Endometrial microvascular endothelial cells (primary cell): ENCODE results near the gene UQCC3. TPM values are rescaled to one million over a fixed set of nuclear protein-coding genes. Genes with fewer than 3 reads are reported as not detected.

Experiments used
- in situ Hi-C: cut with HindIII; loops from 2 replicates; pipeline ENCODE4 v1.10.0; 2017; ENCODE audit warnings: low sequenced_read_pairs, low pct_unique_long_range_greater_than_20kb; ENCODE audit errors: inconsistent ontology term
- total RNA-seq: library from RNA; depleted of rRNA; stranded (reverse); fragments of >200 nt; gene quantifications from one replicate; pipeline ENCODE4 v1.2.3, GENCODE V29; 2015; ENCODE audit errors: inconsistent ontology term

The UQCC3 gene, protein sequence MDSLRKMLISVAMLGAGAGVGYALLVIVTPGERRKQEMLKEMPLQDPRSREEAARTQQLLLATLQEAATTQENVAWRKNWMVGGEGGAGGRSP
- 12.4 TPM for total RNA-seq

DNA sequence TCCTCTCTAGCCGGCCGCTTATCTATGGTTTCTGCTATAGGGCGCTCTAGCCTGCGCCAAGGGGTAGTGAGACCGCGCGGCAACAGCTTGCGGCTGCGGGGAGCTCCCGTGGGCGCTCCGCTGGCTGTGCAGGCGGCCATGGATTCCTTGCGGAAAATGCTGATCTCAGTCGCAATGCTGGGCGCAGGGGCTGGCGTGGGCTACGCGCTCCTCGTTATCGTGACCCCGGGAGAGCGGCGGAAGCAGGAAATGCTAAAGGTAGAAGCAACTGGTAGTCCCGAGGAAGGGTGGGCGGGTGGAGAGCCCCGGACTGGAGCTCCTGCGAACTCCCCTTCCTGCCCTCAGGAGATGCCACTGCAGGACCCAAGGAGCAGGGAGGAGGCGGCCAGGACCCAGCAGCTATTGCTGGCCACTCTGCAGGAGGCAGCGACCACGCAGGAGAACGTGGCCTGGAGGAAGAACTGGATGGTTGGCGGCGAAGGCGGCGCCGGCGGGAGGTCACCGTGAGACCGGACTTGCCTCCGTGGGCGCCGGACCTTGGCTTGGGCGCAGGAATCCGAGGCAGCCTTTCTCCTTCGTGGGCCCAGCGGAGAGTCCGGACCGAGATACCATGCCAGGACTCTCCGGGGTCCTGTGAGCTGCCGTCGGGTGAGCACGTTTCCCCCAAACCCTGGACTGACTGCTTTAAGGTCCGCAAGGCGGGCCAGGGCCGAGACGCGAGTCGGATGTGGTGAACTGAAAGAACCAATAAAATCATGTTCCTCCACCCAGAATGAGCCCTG is at the start of gene UQCC3, which contains the start of gene LBHD1:
UQCC3 (plus strand) TSS at position 66 of the 782 bp plus-strand sequence; CDS start at position 139, 73 bp downstream.
LBHD1 (minus strand) TSS at position 660 of the 782 bp plus-strand sequence. CDS start 2,236 bp downstream, outside the sequence.
- in situ Hi-C loops, result loop anchor here (25.0 kb wide), 1 partner anchor 109 kb away; the partner anchor contains the start of gene EEF1G

DNA sequence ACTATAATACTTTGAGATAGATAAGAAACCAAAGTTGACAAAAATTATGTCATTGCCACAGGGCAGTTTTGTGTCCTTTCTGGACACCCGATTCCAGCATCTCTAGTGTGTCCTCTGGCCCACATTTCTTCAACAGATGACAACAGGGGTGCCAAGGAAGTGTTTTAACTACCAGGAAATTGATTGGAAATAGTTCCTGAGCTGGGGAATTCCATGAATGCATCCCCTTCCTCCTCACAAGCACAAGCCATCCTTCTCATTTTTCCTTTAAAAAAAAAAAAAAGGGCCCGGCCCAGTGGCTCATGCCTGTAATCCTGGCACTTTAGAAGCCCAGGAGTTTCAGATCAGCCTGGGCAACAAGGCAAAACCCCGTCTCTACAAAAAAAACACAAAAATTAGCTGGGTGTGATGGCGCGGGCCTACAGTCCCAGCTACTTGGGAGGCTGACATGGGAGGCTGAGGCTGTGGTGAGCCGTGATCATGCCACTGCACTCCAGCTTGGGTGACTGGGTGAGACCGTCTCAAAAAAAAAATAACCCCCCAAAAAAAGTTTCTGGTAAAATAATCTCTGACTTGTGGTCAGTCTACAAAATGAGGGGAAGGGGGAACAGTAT is 48.9 kb upstream of the UQCC3 start:
- in situ Hi-C loops, result no loop called here

DNA sequence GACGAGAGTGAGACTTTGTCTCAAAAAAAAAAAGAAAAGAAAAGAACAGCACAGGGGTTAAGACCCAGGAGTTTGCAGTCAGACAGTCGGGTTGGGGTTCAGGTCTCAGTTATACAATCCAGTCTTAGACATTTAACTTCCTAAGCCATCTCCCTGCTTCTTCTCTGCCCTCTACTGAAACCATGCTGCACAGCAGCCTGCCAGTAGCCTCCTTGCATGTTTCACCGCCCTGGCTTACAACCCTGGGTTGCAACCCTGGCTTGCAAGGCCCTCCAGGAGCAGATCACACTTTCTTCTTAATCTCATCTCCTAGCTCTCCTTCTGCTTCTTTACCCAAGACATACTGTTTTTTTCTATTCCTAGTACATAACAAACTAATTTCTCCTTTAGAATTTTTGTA is 43.8 kb upstream of the UQCC3 start:
- in situ Hi-C loops, result no loop called here

DNA sequence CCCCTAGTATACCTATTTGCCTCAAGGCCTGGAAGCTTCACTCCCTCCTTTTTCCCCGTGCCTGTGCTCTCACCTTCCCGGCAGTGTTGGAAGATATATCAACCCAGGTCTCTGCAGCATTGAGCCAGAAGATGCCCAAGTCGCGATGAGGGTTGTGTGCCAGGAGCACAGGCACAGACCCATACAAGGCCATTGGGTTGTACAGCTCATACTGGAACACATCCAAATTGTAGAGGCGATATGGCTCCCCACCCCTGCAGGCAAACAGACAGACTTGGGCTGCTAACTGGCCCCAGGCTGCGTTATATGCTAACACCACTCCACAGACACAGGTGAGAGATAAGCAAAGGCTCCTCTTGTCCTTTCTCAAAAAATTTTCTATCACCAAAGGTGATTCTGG is 39.0 kb upstream of the UQCC3 start:
- in situ Hi-C loops, result loop anchor here (10.0 kb wide), 1 partner anchor 62 kb away; no protein-coding TSS in a partner anchor

DNA sequence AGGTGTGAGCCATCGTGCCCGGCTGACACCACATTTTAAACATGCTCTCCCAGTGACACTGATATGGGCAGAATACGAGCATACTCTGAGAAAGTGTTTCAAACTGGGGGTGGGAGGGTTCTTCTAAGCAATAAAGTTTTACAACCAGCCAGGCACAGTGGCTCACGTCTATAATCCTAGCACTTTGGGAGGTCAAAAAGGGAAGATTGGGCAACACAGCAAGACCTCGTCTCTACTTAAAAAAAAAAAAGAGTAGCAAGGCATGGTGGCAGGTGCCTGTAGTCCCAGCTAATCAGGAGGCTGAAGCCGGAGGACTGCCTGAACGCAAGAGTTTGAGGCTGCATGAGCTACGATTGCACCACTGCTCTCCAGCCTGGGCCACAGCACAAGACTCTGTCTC is 27.3 kb upstream of the UQCC3 start:
- in situ Hi-C loops, result no loop called here

DNA sequence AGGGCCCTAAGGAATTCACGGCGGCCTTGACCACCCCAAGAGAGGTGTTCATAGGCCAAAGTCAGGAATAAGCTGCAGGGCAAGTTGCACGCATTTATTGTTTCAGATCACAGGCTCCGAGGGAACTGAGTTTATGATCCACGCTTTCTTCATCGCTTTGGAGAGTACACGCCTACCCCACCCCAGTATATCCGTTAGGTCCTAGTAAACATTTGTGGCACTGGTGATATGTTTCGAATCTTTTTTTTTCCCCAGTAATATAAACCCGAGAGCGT is 25.9 kb upstream of the UQCC3 start:
- in situ Hi-C loops, result no loop called here

DNA sequence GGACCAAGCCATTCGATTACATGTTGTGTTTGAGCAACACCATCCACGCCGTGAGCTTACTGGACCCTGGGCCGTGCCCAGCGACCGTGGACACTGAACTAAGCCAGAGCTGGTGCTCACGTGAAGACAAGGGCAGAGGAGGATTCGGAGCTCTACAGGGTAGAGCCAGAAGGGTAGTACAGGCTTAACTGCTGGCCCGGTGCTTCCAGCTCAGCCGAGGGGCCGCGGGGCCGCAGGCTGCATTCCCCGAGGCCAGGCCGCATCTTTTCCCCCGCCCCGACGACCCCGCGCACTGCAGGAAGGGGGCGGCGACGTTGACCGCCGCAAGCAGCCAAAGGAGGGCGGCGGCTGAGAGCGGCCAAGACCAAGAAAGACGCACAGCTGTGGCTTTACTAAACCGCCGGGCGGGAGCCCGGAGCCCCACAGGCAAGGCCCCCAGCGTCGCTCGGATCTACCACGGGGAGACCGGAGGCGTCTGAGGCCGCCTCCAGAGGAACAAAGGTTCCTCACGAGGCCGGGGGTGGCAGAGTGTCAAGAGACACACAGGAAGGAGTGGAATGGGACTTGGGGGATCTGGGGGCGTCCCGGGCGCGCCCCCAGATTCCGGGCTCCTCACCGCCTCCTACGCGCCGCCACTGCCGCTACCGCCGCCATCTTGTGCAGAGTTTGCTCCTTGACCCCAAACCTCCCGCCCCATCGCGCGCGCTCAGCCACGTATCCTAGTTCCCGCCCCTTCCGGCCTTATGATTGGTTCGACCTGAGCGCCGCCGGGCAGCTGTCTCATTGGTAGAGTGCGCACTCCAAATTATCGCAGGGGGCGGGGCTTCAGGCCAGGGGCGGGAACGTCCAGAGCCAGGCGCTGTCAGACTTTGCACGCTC is 25.3 kb upstream of the UQCC3 start, which contains the start of gene GANAB:
GANAB (minus strand) TSS at position 668 of the 879 bp plus-strand sequence; CDS start at position 654, 14 bp downstream.
- in situ Hi-C loops, result no loop called here

DNA sequence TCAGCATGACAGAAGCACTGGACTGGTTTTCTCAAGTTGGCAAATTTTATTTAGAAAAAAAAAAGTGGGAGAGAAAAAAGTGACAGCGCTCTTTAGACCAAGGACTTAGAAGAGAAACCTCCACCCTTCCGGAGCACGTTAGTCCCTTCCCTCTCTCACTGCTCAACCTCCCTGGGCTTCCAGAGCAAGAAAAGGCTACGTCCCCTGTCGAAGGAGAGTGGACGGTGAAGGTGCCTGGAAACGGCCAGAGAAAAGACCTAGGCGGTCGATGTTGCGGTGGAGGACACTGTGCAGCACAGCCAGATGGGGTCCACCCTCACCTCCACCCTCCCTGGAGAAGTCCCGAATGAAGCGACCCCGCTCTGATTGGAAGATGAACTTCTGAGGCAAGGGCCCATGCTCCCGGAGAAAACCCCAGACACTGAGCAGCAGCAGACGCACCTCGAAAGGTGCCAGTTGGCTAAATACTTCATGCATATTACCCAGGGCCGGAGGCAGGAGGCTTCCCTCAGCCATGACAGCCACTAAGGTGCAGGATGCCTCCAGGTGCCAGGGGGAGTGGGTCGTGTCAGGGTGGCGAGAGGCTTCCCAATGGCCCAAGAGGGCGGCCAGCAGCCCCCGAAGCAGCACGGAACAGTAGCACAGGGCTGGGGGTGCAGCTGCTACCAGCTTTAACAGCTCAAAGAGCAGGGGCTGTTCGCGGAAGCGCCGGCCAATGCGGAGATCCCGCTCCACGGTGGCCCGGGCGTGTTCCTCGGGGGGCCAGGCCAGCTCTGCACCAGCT is 24.5 kb upstream of the UQCC3 start:
- in situ Hi-C loops, result no loop called here

DNA sequence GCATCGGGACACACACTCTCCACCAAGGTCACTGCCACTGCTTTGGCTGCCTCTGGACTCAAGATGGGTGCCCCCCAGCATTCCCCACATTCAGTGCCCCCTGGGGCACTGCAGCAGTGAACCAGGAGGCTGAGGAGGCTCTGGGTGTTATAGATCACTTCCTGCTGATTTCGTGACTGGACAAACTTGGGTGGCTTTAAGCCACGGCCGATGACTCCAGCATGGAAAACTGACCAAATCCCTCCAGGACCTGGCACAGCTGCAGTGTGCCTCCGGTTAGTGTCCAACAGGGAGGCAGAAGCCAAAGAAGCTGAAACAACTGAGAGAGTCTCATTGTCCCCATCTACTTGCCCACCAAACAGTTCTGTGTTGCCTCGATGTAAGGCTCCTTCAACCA is 23.9 kb upstream of the UQCC3 start:
- in situ Hi-C loops, result no loop called here

DNA sequence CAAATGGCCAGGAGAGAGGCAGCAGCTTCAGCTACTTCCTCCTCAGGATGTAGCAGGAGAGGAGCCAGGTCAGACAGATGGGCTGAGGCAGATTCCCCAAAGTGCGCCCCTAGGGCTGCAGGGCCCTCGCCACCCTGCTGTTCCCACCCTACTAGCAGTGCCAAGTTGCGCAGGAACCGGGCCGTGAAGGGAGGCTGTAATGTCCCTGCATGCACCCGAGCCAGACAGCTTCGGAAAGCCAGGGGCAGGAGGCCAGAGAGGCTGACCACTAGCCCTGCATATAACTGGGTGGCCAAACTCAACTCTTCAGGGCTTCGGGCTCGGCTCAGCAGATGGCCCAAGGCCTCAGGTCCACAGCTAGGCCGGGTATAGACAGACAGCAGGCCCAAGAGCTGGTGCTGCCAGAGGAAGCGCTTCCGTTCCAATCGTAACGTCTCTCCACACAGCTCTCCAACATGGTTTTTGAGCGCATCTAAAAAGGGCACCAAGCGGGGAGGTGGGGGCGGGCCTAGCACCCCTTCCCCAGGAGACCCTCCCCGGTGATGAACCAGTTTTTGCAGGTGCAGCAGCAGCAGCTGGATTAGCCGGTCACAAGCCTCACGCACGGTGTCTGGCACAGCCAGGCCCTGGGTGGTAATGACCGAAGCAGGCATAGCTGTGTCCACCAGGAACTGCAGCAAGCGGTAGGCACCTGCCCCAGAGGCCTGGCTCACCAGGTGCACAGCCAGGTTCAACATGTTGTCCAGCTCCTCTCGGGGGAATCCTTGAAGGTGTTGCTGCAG is 23.1 kb upstream of the UQCC3 start:
- in situ Hi-C loops, result no loop called here

DNA sequence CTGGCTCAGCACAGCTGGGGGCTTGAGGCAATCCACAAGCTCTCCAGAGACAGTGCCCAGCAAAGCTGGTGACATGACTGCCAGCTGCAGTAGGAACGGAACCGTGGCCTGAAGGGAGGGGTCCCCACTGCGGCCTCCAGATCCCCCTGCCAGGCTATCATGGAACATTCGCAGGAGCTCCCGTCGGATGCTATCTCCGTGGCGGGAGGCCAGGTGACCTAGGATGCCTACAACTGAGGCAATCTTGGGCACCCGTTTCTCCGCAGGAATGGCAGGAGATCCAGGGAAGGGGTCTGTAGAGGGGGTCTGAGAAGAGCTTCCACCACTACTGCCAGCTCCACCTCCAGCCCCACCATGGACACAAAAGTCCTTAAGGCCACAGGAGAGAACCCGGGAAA is 22.5 kb upstream of the UQCC3 start:
- in situ Hi-C loops, result no loop called here

DNA sequence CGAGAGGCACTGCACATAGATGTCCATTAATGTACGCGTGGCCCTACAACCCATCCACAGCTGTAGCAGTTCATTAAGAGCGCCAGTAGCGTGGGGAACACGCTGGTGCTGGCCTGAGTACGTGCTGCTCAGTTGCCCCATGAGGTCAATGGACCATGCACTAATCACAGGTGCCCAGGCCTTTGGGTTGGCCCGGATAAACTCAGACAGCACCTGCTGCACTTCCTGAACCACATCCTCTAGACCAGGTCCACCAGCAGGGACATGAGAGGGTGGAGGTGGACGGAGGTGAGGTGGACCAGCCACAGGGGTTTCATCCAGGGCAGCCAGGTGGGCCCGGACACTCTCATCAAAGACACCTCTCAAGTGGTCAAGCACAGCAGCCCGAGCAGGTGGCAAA is 22.0 kb upstream of the UQCC3 start:
- in situ Hi-C loops, result no loop called here

DNA sequence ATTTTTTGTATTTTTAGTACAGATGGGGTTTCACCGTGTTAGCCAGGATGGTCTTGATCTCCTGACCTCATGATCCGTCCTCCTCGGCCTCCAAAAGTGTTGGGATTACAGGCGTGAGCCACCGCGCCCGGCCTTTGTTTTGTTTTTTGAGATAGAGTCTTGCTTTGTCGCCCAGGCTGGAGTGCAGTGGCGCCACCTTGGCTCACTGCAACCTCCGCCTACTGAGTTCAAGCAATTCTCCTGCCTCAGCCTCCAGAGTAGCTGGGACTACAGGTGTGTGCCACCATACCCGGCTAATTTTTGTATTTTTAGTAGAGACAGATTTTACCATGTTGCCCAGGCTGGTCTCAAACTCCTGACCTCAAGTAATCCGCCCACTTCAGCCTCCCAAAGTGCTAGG is 21.2 kb upstream of the UQCC3 start:
- in situ Hi-C loops, result loop anchor here (25.0 kb wide), 1 partner anchor 88 kb away; the partner anchor contains the start of gene EEF1G

DNA sequence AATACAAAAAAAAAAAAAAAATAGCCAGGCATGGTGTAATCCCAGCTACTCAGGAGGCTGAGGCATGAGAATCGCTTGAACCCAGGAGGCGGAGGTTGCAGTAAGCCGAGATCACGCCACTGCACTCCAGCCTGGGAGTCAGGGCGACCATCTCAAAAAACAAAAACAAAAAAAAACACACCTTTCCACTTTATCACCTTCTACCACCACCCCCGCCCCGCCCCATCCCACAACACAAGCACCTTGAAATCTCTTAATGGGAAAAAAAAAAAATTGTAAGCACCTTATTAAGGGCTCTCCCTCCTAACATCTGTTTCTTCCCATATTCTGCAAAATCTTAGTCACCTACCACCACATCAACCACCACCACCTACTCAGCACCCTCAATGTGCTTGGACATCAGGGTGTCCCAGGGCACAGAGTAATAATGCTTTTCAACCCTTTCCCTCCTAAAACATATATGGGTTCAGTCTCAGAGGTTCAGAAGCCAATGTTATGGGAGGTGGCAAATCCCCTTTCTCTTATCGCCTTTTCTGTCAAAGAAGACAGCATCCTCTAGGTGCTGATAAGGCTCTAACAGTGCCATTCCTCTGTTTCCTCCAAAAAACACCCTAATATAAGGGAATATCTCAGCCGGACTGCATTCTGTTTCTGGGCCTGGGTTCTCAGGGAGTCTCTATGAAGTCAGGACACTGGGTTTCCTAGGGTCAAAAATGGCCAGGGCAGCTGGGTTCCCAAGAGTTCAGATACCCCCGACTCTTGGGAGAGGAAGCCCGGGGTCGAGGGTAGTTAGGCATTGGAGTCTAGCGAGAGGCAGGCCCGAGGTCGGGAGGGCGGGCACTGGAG is 19.1 kb upstream of the UQCC3 start:
- in situ Hi-C loops, result loop anchor here (25.0 kb wide), 1 partner anchor 90 kb away; the partner anchor contains the start of gene EEF1G

DNA sequence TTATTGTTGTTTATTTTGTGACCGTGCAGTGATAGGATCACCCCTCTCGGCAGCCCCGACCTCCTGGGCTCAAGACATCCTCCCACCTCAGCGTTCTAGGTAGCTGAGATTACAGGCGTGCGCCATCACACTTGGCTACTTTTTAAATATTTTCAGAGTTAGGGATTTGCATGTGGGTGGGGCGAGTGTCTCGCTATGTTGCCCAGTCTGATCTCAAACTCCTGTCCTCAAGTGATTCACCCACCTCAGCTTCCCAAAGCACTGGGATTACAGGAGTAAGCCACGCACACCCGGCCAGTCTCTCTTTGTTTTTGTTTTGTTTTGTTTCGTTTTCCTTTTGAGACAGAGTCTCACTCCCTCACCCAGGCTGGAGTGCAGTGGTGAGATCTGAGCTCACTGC is 17.2 kb upstream of the UQCC3 start:
- in situ Hi-C loops, result loop anchor here (25.0 kb wide), 1 partner anchor 92 kb away; the partner anchor contains the start of gene EEF1G

DNA sequence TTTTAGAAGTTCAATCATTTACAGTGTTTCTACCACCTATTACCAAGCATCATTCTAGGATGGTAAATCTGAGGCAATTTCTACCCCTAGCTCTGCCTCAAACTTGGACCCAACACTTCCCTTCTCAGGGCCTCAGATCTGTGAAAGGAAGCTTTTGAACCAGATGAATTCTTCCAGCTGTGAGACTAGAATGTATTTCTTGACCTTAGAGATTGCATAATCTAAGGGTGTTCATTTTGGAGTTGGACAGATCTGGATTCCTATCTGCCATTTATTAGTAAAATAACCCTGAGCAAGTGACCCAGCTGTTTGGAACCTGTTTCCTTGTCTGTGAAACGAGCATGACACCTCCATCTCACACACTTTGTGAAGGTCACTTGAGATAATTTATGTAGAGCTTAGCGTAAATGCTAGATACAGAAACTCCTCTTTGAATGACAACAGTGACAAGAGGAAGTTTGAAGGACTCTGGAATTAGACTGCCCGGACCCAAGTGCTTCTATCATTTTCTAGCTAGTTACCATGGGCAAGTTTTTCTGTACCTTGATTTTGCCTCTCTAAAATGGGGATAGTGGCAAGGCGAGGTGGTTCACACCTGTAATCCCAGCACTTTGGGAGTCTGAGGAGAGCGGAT is 14.6 kb upstream of the UQCC3 start:
- in situ Hi-C loops, result loop anchor here (25.0 kb wide), 1 partner anchor 95 kb away; the partner anchor contains the start of gene EEF1G
